Mucosa of rectum (tissue), 2 donors: ENCODE results near the gene ASCC2.

ENCODE experiments used
- H3K27ac ChIP-seq, 2 donors: one replicate each; pipeline ENCODE4 v1.7.0; 2013; ENCODE audit warnings: inconsistent platforms in 2 of 2, low read depth in 2 of 2, low read length in 2 of 2
- H3K27me3 ChIP-seq, 2 donors: one replicate each; pipeline ENCODE4 v1.7.0; 2013; ENCODE audit warnings: low read length in 2 of 2; ENCODE audit not compliant: control insufficient read depth in 2 of 2, insufficient read depth in 2 of 2
- H3K36me3 ChIP-seq, 2 donors: one replicate each; pipeline ENCODE4 v1.7.0; 2013; ENCODE audit warnings: low read length in 2 of 2; ENCODE audit not compliant: control insufficient read depth in 2 of 2, insufficient read depth in 2 of 2
- H3K4me1 ChIP-seq, 2 donors: one replicate each; pipeline ENCODE4 v1.7.0; 2013; ENCODE audit warnings: low read length in 2 of 2, mild to moderate bottlenecking in 1 of 2; ENCODE audit not compliant: control insufficient read depth in 2 of 2, insufficient read depth in 2 of 2
- H3K4me3 ChIP-seq, 2 donors: one replicate each; pipeline ENCODE4 v1.7.0; 2013; ENCODE audit warnings: low read length in 2 of 2
- H3K9ac ChIP-seq, 2 donors: one replicate each; pipeline ENCODE4 v1.7.0; 2013; ENCODE audit warnings: low read length in 2 of 2, low read depth in 1 of 2, mild to moderate bottlenecking in 1 of 2
- H3K9me3 ChIP-seq, 2 donors: one replicate each; pipeline ENCODE4 v1.7.0; 2013; ENCODE audit warnings: low read length in 2 of 2; ENCODE audit not compliant: control insufficient read depth in 2 of 2
- donor health status: healthy.
- donor health status: Normal muscosa, but diverticular disease.

Gene ASCC2, protein sequence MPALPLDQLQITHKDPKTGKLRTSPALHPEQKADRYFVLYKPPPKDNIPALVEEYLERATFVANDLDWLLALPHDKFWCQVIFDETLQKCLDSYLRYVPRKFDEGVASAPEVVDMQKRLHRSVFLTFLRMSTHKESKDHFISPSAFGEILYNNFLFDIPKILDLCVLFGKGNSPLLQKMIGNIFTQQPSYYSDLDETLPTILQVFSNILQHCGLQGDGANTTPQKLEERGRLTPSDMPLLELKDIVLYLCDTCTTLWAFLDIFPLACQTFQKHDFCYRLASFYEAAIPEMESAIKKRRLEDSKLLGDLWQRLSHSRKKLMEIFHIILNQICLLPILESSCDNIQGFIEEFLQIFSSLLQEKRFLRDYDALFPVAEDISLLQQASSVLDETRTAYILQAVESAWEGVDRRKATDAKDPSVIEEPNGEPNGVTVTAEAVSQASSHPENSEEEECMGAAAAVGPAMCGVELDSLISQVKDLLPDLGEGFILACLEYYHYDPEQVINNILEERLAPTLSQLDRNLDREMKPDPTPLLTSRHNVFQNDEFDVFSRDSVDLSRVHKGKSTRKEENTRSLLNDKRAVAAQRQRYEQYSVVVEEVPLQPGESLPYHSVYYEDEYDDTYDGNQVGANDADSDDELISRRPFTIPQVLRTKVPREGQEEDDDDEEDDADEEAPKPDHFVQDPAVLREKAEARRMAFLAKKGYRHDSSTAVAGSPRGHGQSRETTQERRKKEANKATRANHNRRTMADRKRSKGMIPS

DNA sequence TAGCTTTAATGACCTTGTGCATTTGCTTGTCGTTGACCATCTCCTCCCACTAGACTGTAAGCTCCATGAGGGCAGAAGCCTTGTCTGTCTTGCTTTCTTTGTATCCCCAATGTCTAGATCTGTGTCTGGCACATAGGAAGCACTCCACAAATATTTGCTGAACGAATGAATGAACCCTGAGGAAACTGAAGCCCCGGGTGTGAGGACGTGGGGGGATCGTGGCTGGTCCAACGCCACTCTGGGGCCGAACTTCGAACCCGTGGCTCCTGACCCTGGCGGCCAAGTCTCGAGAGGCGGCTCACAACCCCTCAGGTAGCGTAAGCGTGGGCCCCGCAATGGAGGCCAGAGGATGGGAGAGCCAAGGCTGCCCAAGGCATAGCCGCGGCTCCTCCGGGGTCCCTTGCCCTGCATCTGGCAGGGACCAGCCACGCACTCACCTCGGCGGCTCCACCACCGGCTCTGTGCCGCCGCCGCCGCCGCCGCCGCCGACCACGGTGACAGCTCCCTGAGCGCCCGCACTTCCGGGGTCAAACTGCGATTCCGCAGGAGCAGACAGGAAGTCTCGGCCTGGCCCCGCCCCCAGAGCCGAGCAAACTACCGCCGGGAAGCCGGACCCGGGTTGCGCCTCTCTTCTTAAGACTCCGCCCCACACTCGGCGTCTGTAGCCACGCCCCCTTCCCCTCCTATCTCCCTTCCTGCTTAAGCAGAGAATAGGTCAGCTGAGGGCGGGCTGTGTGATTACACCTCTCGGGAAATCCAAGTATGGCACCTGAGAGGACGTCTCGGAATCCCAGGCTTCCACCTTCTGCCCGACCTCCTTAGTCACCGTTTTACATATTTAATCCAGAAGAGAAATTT, at the start of gene ASCC2:
TSS of gene ASCC2 (minus strand) at position 534 of the 858 bp plus-strand sequence. CDS start 5,949 bp downstream, outside the sequence.
- peaks cover 3 to 9% of the 10 kb centered on the region in 2 donors for H3K4me1 ChIP-seq
- peak within 1 kb of the TSS; percentile 79 to 86 for H3K27ac ChIP-seq
- no peaks in the 10 kb centered on the region for H3K9me3 ChIP-seq
- peak within 1 kb of the TSS; percentile 84 to 90 for H3K9ac ChIP-seq
- H3K27me3 ChIP-seq, result no peaks in the 10 kb centered on the region
- peaks cover 13 to 19% of the 10 kb centered on the region in 2 donors for H3K36me3 ChIP-seq
- peak within 1 kb of the TSS; percentile 80 to 89 for H3K4me3 ChIP-seq

- Histone ChIP-seq H3K9ac (no peak overlapping the region), H3K27me3 (no peaks in the 10 kb centered on the region), H3K4me3 (no peak overlapping the region), H3K27ac (no peak overlapping the region), H3K36me3 (no peaks in the 10 kb centered on the region), H3K4me1 (peaks cover 0 to 5% of the 10 kb centered on the region in 2 donors), H3K9me3 (no peaks in the 10 kb centered on the region)
Observed at GRCh38 chr22:29887358-29887757, 49.3 kb upstream of the ASCC2 start.

DNA sequence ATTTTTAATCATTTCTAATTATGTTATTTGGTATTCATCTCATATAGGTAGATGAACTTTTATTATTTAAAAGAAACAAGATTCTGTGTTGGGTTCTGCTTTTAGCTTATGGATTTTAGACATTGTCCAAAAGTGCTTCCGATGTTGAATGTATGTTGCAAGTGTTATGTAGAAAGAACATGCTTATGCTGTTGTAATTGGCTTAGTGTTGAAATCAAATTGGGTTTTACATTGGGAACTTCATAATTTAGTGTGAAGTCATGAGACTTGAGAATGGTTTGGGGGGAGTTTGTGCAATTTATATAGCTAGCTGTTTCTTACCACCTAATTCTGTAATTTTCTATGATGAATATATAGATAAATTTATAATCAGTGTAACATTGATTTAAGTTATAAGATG, 48.5 kb upstream of the ASCC2 start:
- H3K27ac ChIP-seq, result no peak overlapping the region
- no peaks in the 10 kb centered on the region for H3K27me3 ChIP-seq
- no peak overlapping the region for H3K9ac ChIP-seq
- H3K4me3 ChIP-seq, result no peak overlapping the region
- H3K4me1 ChIP-seq, result peaks cover 0 to 5% of the 10 kb centered on the region in 2 donors
- no peaks in the 10 kb centered on the region for H3K36me3 ChIP-seq
- H3K9me3 ChIP-seq, result no peaks in the 10 kb centered on the region

GRCh38 chr22:29885610-29886009, 47.5 kb upstream of the ASCC2 start:
- Histone ChIP-seq H3K36me3 (no peaks in the 10 kb centered on the region), H3K9me3 (no peaks in the 10 kb centered on the region), H3K9ac (no peak overlapping the region), H3K4me1 (peaks cover 0 to 5% of the 10 kb centered on the region in 2 donors), H3K27me3 (no peaks in the 10 kb centered on the region), H3K4me3 (no peak overlapping the region), H3K27ac (no peak overlapping the region)

GRCh38 chr22:29883775-29884097, 45.7 kb upstream of the ASCC2 start:
- Histone ChIP-seq H3K4me3 (peak overlapping the region; percentile 83 to 86), H3K27me3 (no peaks in the 10 kb centered on the region), H3K4me1 (peaks cover 0 to 5% of the 10 kb centered on the region in 2 donors), H3K9me3 (no peaks in the 10 kb centered on the region), H3K27ac (peak overlapping the region; percentile 94 to 98), H3K9ac (peak overlapping the region; percentile 87 to 99), H3K36me3 (no peaks in the 10 kb centered on the region)

- no peaks in the 10 kb centered on the region for H3K9me3 ChIP-seq
Observed at GRCh38 chr22:29883045-29883774, 45.1 kb upstream of the ASCC2 start, which contains the start of gene MTMR3. Gene MTMR3, plus strand, starts transcription at chr22:29883174. Its CDS starts 87,886 bp downstream, at chr22:29971060.

DNA sequence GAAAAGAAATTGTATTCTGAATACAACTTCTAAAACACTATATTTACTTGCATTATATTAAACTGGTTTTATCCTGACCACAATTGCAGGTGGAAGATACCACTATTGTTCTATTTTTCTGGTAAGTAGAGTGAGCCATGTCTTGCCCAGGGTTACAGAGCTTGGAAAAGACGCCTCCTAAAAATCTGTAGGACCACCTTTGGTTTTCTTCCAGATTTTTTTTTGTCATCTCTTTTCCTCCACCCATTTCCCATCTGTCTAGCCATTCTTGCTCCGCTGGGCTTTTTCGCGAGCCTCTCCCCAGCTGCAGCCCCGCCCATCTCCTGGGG, 44.6 kb upstream of the ASCC2 start:
- no peaks in the 10 kb centered on the region for H3K9me3 ChIP-seq
- H3K27ac ChIP-seq, result no peak overlapping the region
- no peak overlapping the region for H3K4me3 ChIP-seq
- H3K36me3 ChIP-seq, result no peaks in the 10 kb centered on the region
- H3K9ac ChIP-seq, result no peak overlapping the region
- H3K27me3 ChIP-seq, result no peaks in the 10 kb centered on the region
- H3K4me1 ChIP-seq, result peaks cover 0 to 5% of the 10 kb centered on the region in 2 donors

More at GRCh38 chr22:29883045-29883774, 45.1 kb upstream of the ASCC2 start, which contains the start of gene MTMR3:
- Histone ChIP-seq H3K36me3 (no peaks in the 10 kb centered on the region), H3K27ac (peak within 1 kb of the TSS; percentile 94 to 98), H3K4me1 (peaks cover 0 to 5% of the 10 kb centered on the region in 2 donors), H3K27me3 (no peaks in the 10 kb centered on the region), H3K9ac (peak within 1 kb of the TSS; percentile 87 to 99), H3K4me3 (peak within 1 kb of the TSS; percentile 83 to 86)

GRCh38 chr22:29879753-29880152, 41.7 kb upstream of the ASCC2 start:
- Histone ChIP-seq H3K4me1 (peaks cover 0 to 5% of the 10 kb centered on the region in 2 donors), H3K27ac (no peak overlapping the region), H3K27me3 (no peaks in the 10 kb centered on the region), H3K36me3 (no peaks in the 10 kb centered on the region), H3K4me3 (no peak overlapping the region), H3K9ac (no peak overlapping the region), H3K9me3 (no peaks in the 10 kb centered on the region)

DNA sequence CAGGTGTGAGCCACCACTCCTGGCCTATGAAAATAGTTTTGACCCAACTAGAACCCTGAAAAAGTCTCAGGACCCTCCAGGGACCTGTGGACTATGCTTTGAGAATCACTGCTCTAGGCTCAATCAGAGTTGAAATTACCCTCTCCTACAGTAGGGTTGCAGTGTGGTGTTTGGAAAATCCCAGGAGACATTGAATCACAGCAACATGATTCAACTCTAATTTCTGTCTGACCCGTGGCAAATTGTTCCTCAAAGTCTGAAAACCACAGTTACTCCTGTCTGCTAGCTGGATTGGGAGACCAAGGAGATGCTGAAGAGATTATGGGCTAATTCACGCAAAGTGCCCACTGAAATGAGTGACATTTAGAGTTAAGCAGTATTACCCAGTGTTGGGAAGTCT, 39.5 kb upstream of the ASCC2 start:
- H3K27me3 ChIP-seq, result no peaks in the 10 kb centered on the region
- H3K4me1 ChIP-seq, result no peaks in the 10 kb centered on the region
- no peak overlapping the region for H3K4me3 ChIP-seq
- H3K9me3 ChIP-seq, result no peaks in the 10 kb centered on the region
- H3K36me3 ChIP-seq, result no peaks in the 10 kb centered on the region
- H3K27ac ChIP-seq, result no peak overlapping the region
- H3K9ac ChIP-seq, result no peak overlapping the region
